ENCODE results near the gene SCOC.

SCOC gene

DNA sequence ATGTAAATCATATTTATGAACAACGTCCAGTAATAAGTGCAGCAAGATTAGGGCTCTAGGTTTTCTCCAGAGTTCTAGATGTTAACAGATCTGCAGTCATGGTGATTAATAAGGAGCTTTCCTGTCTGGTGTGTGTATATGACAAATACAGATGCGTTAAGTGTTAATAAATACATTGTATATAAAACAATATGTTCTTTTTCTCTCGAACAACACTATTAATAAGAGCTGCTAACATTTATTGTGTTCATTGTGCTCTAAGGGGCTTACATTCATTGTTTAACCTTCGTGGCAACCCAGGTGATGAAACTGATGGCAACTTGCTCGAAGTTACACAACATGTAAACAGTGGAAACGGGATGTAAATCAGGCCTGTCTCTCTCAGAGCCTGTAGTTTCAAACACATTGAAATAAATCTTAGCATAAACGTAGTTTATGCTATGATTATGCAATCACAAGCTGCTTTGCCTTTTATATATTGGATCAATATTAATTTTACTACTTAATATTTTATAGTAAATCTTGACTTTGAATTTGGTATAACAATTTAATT is 54.5 kb downstream of the SCOC start:
- DNase-seq (ENCODE audit: low read depth), result no peak
- TF ChIP-seq, protein P1, sequence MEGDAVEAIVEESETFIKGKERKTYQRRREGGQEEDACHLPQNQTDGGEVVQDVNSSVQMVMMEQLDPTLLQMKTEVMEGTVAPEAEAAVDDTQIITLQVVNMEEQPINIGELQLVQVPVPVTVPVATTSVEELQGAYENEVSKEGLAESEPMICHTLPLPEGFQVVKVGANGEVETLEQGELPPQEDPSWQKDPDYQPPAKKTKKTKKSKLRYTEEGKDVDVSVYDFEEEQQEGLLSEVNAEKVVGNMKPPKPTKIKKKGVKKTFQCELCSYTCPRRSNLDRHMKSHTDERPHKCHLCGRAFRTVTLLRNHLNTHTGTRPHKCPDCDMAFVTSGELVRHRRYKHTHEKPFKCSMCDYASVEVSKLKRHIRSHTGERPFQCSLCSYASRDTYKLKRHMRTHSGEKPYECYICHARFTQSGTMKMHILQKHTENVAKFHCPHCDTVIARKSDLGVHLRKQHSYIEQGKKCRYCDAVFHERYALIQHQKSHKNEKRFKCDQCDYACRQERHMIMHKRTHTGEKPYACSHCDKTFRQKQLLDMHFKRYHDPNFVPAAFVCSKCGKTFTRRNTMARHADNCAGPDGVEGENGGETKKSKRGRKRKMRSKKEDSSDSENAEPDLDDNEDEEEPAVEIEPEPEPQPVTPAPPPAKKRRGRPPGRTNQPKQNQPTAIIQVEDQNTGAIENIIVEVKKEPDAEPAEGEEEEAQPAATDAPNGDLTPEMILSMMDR (IDR thresholded peaks at IDR 0.05; ENCODE audit: control insufficient read depth, insufficient read depth, low read depth, low read length, missing control alignments), result no peak
- H3K4me3 ChIP-seq (ENCODE audit: control insufficient read depth, low read depth, low read length), result peak overlapping the region; percentile 41
